H1 (cell line): ENCODE measurements around the gene TBX3. TPM values are rescaled to one million over a fixed set of nuclear protein-coding genes. Genes with fewer than 3 reads are reported as not detected.
A peak's percentile ranks its signal among the peaks of the same experiment; 100 is the strongest.

ENCODE experiments used
- CTCF ChIA-PET: fragments of 300-600 bp; sonication (Branson Sonifier 250); formaldehyde crosslinking; loops from one replicate; lab custom pipeline; 2021; ENCODE audit not compliant: partially characterized antibody; lab: Charles Lee
- POLR2A ChIA-PET: fragments of 300-600 bp; sonication (Branson Sonifier 250); formaldehyde crosslinking; loops from one replicate; lab custom pipeline; 2021; ENCODE audit warnings: inconsistent platforms; ENCODE audit not compliant: partially characterized antibody; lab: Charles Lee
- DNase-seq, 2 experiments: peaks; one replicate each; pipeline versions ENCODE4 v3.0.0 to v3.0.0-alpha.2; 2010 to 2022; ENCODE audit warnings: low spot score in 2 of 2, low read depth in 1 of 2, mixed read lengths in 1 of 2
- FAIRE-seq: peaks from 2 replicates; lab custom pipeline; 2011; peaks lifted over from hg19 to GRCh38; lab: Jason Lieb, UNC
- H2AFZ ChIP-seq: 2 replicates; pipeline ENCODE4 v1.8.1; 2012; ENCODE audit warnings: low read length, inconsistent platforms
- H2AK5ac ChIP-seq: 2 replicates; pipeline ENCODE4 v1.6.1; 2013; ENCODE audit warnings: low read depth, low read length
- H2BK120ac ChIP-seq: replicated peaks from 2 replicates; pipeline ENCODE3; 2013; ENCODE audit warnings: low read depth, low read length, inconsistent platforms
- H2BK12ac ChIP-seq: 2 replicates; pipeline ENCODE4 v1.6.1; 2013; ENCODE audit warnings: low read depth, low read length
- H2BK15ac ChIP-seq: 2 replicates; pipeline ENCODE4 v1.6.1; 2013; ENCODE audit warnings: low read length
- H2BK20ac ChIP-seq: 2 replicates; pipeline ENCODE4 v1.6.1; 2013; ENCODE audit warnings: low read length
- H2BK5ac ChIP-seq: 2 replicates; pipeline ENCODE4 v1.6.1; 2013; ENCODE audit warnings: low read depth, low read length
- H3K14ac ChIP-seq: 2 replicates; pipeline ENCODE4 v1.6.1; 2013; ENCODE audit warnings: inconsistent platforms; ENCODE audit not compliant: insufficient read length
- H3K18ac ChIP-seq: 2 replicates; pipeline ENCODE4 v1.6.1; 2013; ENCODE audit warnings: low read length; ENCODE audit errors: extremely low read depth
- H3K23ac ChIP-seq: 2 replicates; pipeline ENCODE4 v1.6.1; 2013; ENCODE audit warnings: inconsistent platforms; ENCODE audit not compliant: insufficient read length
- H3K23me2 ChIP-seq: 2 replicates; pipeline ENCODE4 v1.6.1; 2013; ENCODE audit warnings: low read depth, low read length
- H3K27ac ChIP-seq: 2 replicates; pipeline ENCODE4 v1.6.1; 2011; ENCODE audit warnings: low read depth, low read length, inconsistent platforms
- H3K27me3 ChIP-seq, 4 experiments: replicated peaks in 1 of 4; 1 replicate in 1 of 4; 2 replicates in 3 of 4; pipeline versions ENCODE4 v1.6.1 to v1.8.1; 2011 to 2013; ENCODE audit warnings: low read length in 3 of 4, mild to moderate bottlenecking in 3 of 4, inconsistent platforms in 2 of 4, mixed read lengths in 2 of 4, moderate library complexity in 1 of 4; ENCODE audit not compliant: control insufficient read depth in 3 of 4, insufficient read depth in 3 of 4; ENCODE audit errors: extremely low read depth in 1 of 4
- H3K36me3 ChIP-seq, 4 experiments: 2 replicates each; pipeline versions ENCODE4 v1.6.1 to v1.8.1; 2011 to 2013; ENCODE audit warnings: mild to moderate bottlenecking in 4 of 4, low read length in 3 of 4, moderate library complexity in 2 of 4, control low read depth in 1 of 4, inconsistent platforms in 1 of 4; ENCODE audit not compliant: insufficient read depth in 4 of 4, control insufficient read depth in 2 of 4
- H3K4ac ChIP-seq: replicated peaks from 2 replicates; pipeline ENCODE3; 2013; ENCODE audit warnings: low read length, low read depth, mixed read lengths, inconsistent platforms; ENCODE audit not compliant: insufficient read length
- H3K4me1 ChIP-seq, 4 experiments: replicated peaks in 1 of 4; 1 replicate in 1 of 4; 2 replicates in 3 of 4; pipeline versions ENCODE4 v1.6.1 to v1.8.1; 2011 to 2013; ENCODE audit warnings: low read length in 3 of 4, inconsistent platforms in 2 of 4, mixed read lengths in 1 of 4; ENCODE audit not compliant: insufficient read depth in 4 of 4, control insufficient read depth in 3 of 4
- H3K4me2 ChIP-seq, 2 experiments: 2 replicates each; pipeline versions ENCODE4 v1.6.1 to v1.8.1; 2011 to 2013; ENCODE audit warnings: low read depth in 2 of 2, low read length in 2 of 2, control low read depth in 1 of 2, inconsistent platforms in 1 of 2, mild to moderate bottlenecking in 1 of 2; ENCODE audit not compliant: insufficient read depth in 1 of 2
- H3K4me3 ChIP-seq, 4 experiments: fragments of 200-600, 300-600 bp in 1 of 4; sonication (generic), shearing (Covaris generic), sonication (Bioruptor Twin) in 1 of 4; 2 replicates each; pipeline versions ENCODE4 v1.5.1 to v1.8.1; 2011 to 2016; ENCODE audit warnings: low read length in 4 of 4, low read depth in 3 of 4, control low read depth in 2 of 4, inconsistent platforms in 2 of 4, mild to moderate bottlenecking in 2 of 4, mixed read lengths in 1 of 4, moderate library complexity in 1 of 4; ENCODE audit not compliant: insufficient read depth in 2 of 4; ENCODE audit errors: extremely low read depth in 1 of 4
- H3K56ac ChIP-seq: replicated peaks from 2 replicates; pipeline ENCODE3; 2013; ENCODE audit warnings: low read depth, mild to moderate bottlenecking, mixed read lengths, low read length, inconsistent platforms; ENCODE audit not compliant: insufficient read length
- H3K79me1 ChIP-seq: 2 replicates; pipeline ENCODE4 v1.6.1; 2013; ENCODE audit warnings: low read depth, low read length, control low read depth
- H3K79me2 ChIP-seq, 2 experiments: 2 replicates each; pipeline versions ENCODE4 v1.6.1 to v1.8.1; 2012 to 2013; ENCODE audit warnings: low read length in 2 of 2, mild to moderate bottlenecking in 2 of 2, inconsistent platforms in 1 of 2; ENCODE audit not compliant: insufficient read depth in 2 of 2, control insufficient read depth in 1 of 2
- H3K9ac ChIP-seq, 4 experiments: replicated peaks in 1 of 4; 1 replicate in 1 of 4; 2 replicates in 3 of 4; pipeline versions ENCODE4 v1.6.1 to v1.8.1; 2011 to 2013; ENCODE audit warnings: low read depth in 3 of 4, low read length in 3 of 4, control low read depth in 2 of 4, mild to moderate bottlenecking in 2 of 4, moderate library complexity in 2 of 4, inconsistent platforms in 1 of 4; ENCODE audit errors: extremely low read depth in 1 of 4
- H3K9me3 ChIP-seq, 2 experiments: 2 replicates each; pipeline versions ENCODE4 v1.6.1 to v1.8.1; 2012 to 2013; ENCODE audit warnings: mild to moderate bottlenecking in 2 of 2, moderate library complexity in 2 of 2, control low read depth in 1 of 2, inconsistent platforms in 1 of 2, low read depth in 1 of 2, low read length in 1 of 2, mixed read lengths in 1 of 2; ENCODE audit not compliant: insufficient read depth in 2 of 2
- H4K20me1 ChIP-seq, 2 experiments: replicated peaks in 1 of 2; 2 replicates each; pipeline versions ENCODE3 to v1.8.1; 2011 to 2013; ENCODE audit warnings: inconsistent platforms in 2 of 2, low read length in 2 of 2, mild to moderate bottlenecking in 1 of 2; ENCODE audit not compliant: insufficient read depth in 2 of 2, control insufficient read depth in 1 of 2
- H4K5ac ChIP-seq: 2 replicates; pipeline ENCODE4 v1.6.1; 2013; ENCODE audit warnings: low read length, low read depth, mixed read lengths, inconsistent platforms; ENCODE audit not compliant: insufficient read length
- H4K8ac ChIP-seq: 2 replicates; pipeline ENCODE4 v1.8.0; 2013; ENCODE audit warnings: mild to moderate bottlenecking, moderate library complexity, low read length, inconsistent platforms; ENCODE audit not compliant: insufficient read depth; ENCODE audit errors: extremely low read depth
- H4K91ac ChIP-seq: replicated peaks from 2 replicates; pipeline ENCODE3; 2013; ENCODE audit warnings: low read length, mixed read lengths, inconsistent platforms; ENCODE audit not compliant: insufficient read length
- CHD2 ChIP-seq: IDR thresholded peaks from 2 replicates; pipeline ENCODE4 v1.6.1; 2012; ENCODE audit warnings: low read length, improper control_type of control experiment
- JUN ChIP-seq: IDR thresholded peaks from 2 replicates; pipeline ENCODE4 v1.6.1; 2011; ENCODE audit warnings: low read depth, mild to moderate bottlenecking, improper control_type of control experiment, low read length
- PHF8 ChIP-seq: fragments of 200-600 bp; sonication (generic); conservative IDR thresholded peaks from 2 replicates; pipeline ENCODE4 v1.7.1; 2012; ENCODE audit warnings: low read depth, mild to moderate bottlenecking, inconsistent platforms, low read length, moderate library complexity
- SAP30 ChIP-seq: fragments of 300-600 bp; sonication (generic); IDR thresholded peaks from 2 replicates; pipeline ENCODE4 v1.7.1; 2012; ENCODE audit warnings: low read length, moderate library complexity, mild to moderate bottlenecking, inconsistent platforms; ENCODE audit not compliant: insufficient read depth, insufficient replicate concordance
- SP1 ChIP-seq: IDR thresholded peaks from 2 replicates; pipeline ENCODE4 v1.6.1; 2011; ENCODE audit warnings: low read depth, low read length
- polyA plus RNA-seq, 7 experiments: library from polyadenylated mRNA; depleted of rRNA in 3 of 7; stranded (reverse) in 5 of 7; unstranded in 2 of 7; fragments of >200 nt in 5 of 7; fragments of 200-250 nt in 2 of 7; gene quantifications; 1 replicate in 5 of 7; 2 replicates in 1 of 7; 4 replicates in 1 of 7; pipeline versions ENCODE4 v1.2.1 to v1.2.3, GENCODE V29; 2011 to 2013; ENCODE audit warnings: missing spikeins in 2 of 7, mixed read lengths in 2 of 7
- total RNA-seq: library from RNA; stranded (reverse); fragmentation: NEBNext Ultra II Directional; extraction: Animal tissue kit (Norgen Biotek cat#: 25700); gene quantifications from 2 replicates; pipeline ENCODE4 v1.2.1, GENCODE V29; 2021

Gene TBX3
- total and polyA plus RNA-seq, 2 of the 8 experiments (the other 6 are each of a cell fraction or from before 2014, with no cell fraction given): 0.09 to 1.0 TPM

DNA sequence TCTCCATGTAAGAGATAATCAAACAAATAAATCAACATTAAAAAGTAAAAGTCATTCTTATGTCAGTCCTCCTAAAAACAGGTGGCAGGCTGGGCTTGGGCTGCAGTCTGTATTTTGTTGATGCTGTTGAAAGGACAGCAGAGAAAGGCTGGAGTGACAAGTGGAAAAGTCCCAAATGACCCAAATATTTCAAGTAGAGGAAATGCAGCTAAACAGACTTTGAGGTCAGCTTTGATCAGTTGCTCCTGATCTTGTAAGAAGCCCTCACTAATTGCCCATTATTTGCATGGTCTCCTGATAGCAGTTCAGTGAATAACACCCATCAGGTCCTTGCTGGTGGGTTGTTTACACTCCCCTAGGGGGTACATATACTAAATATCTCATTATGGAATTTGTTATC, 24.9 kb downstream of the TBX3 start:
- CTCF ChIA-PET: interaction anchor here (5.0 kb wide), 1 partner anchor 34 kb away, joined by 27 read pairs; no protein-coding TSS in a partner anchor

More for the DNA sequence above, 24.9 kb downstream of the TBX3 start:
- H3K4me3 ChIP-seq: no peak overlapping the region
- no peak for FAIRE-seq
- no peak overlapping the region for H3K4ac ChIP-seq
- H3K27me3 ChIP-seq: peaks cover 12 to 20% (median 17%) of the 10 kb centered on the region in 4 experiments
- no peak overlapping the region for H2BK5ac ChIP-seq
- no peaks in the 10 kb centered on the region for H3K36me3 ChIP-seq
- no peak overlapping the region for H3K27ac ChIP-seq
- no peak overlapping the region for H2AFZ ChIP-seq
- H3K18ac ChIP-seq: no peak overlapping the region
- H4K5ac ChIP-seq: no peak overlapping the region
- H2BK120ac ChIP-seq: no peak overlapping the region
- POLR2A ChIA-PET: no interaction called here
- DNase-seq: no peak
- no peak overlapping the region for H2BK15ac ChIP-seq
- no peak overlapping the region for H4K91ac ChIP-seq
- H4K20me1 ChIP-seq: peaks cover 0 to 4% of the 10 kb centered on the region in 2 experiments
- no peak overlapping the region for H3K4me2 ChIP-seq
- H3K9ac ChIP-seq: no peak overlapping the region
- TF ChIP-seq SAP30: no peak
- TF ChIP-seq SP1: no peak
- TF ChIP-seq PHF8: no peak
- no peak for TF ChIP-seq JUN
- no peak for TF ChIP-seq CHD2
- no peaks in the 10 kb centered on the region for H3K23me2 ChIP-seq
- no peaks in the 10 kb centered on the region for H3K9me3 ChIP-seq
- no peak overlapping the region for H3K56ac ChIP-seq
- H3K14ac ChIP-seq: no peak overlapping the region
- H2AK5ac ChIP-seq: 0 out of 2 replicates have a peak overlapping the region, but pooled peaks have one; percentile 2
- no peaks in the 10 kb centered on the region for H3K79me2 ChIP-seq
- no peak overlapping the region for H4K8ac ChIP-seq
- peaks cover 5 to 24% (median 14%) of the 10 kb centered on the region in 4 experiments for H3K4me1 ChIP-seq
- H3K23ac ChIP-seq: no peak overlapping the region
- no peak overlapping the region for H2BK12ac ChIP-seq
- no peaks in the 10 kb centered on the region for H3K79me1 ChIP-seq
- H2BK20ac ChIP-seq: no peak overlapping the region
